IPS DF 6.9 (cell line): Measurements from ENCODE around the gene UCMA.
"Not testable (repeated sequence)": the region's sequence is repeated elsewhere in the genome, so short reads cannot be mapped to it uniquely, and the experiment has no call there.

ENCODE experiments used
- DNase-seq: peaks from one replicate; pipeline ENCODE4 v3.0.0-alpha.2; 2013; ENCODE audit warnings: low read depth, low spot score
- H3K27ac ChIP-seq: one replicate; pipeline ENCODE4 v1.5.1; 2013; ENCODE audit warnings: low read length, control low read depth
- H3K27me3 ChIP-seq: 2 replicates; pipeline ENCODE4 v1.6.1; 2013; ENCODE audit warnings: mild to moderate bottlenecking, low read length; ENCODE audit not compliant: control insufficient read depth, insufficient read depth
- H3K36me3 ChIP-seq: 2 replicates; pipeline ENCODE4 v1.6.1; 2013; ENCODE audit warnings: low read length; ENCODE audit not compliant: control insufficient read depth, insufficient read depth
- H3K4me1 ChIP-seq: 2 replicates; pipeline ENCODE4 v1.6.1; 2013; ENCODE audit warnings: low read length; ENCODE audit not compliant: control insufficient read depth, insufficient read depth
- H3K4me3 ChIP-seq: 2 replicates; pipeline ENCODE4 v1.5.1; 2013; ENCODE audit warnings: mild to moderate bottlenecking, low read length
- H3K9me3 ChIP-seq: 2 replicates; pipeline ENCODE4 v1.6.1; 2013; ENCODE audit warnings: low read length, inconsistent platforms; ENCODE audit not compliant: control insufficient read depth, insufficient read depth
- WGBS: extraction: QIAGEN DNeasy Blood & Tissue Kit; methylation state at CpG from one replicate; pipeline ENCODE4 v1.1.7; 2013; ENCODE audit warnings: mixed read lengths, missing lambda C conversion rate; ENCODE audit not compliant: insufficient read length, insufficient coverage; 5-methylcytosine and 5-hydroxymethylcytosine counted together

Gene UCMA, protein sequence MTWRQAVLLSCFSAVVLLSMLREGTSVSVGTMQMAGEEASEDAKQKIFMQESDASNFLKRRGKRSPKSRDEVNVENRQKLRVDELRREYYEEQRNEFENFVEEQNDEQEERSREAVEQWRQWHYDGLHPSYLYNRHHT

DNA sequence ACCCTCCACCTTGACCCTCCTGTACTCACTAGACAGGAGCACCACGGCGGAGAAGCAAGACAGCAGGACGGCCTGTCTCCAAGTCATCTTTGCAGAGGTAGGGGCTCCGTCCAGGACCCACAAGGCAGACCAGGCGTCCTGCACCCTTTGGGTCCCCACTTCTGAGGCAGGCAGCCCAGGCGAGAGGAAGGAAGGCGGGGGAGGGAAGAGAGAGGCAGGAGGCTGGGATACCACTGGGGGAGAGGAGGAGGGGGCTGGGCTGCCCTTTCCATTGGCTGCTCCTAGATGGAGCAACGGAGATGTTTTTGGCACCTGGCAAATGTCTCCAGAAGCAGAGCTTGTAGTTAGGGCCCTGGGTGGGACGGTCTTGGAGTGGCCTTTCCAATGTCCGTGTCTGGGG lies at the start of gene UCMA:
Gene UCMA, minus strand, starts transcription at position 203 of the 400 bp plus-strand sequence. Its CDS starts 116 bp downstream, at position 87.
- no peak within 1 kb of the TSS for H3K27ac ChIP-seq
- H3K27me3 ChIP-seq, result no peaks in the 10 kb centered on the region
- WGBS, result no CpG with 5 or more reads among the region's 10 CpGs
- no peaks in the 10 kb centered on the region for H3K36me3 ChIP-seq
- no peak for DNase-seq
- H3K4me1 ChIP-seq, result peaks cover 5% of the 10 kb centered on the region
- H3K4me3 ChIP-seq, result no peak within 1 kb of the TSS
- H3K9me3 ChIP-seq, result no peaks in the 10 kb centered on the region

DNA sequence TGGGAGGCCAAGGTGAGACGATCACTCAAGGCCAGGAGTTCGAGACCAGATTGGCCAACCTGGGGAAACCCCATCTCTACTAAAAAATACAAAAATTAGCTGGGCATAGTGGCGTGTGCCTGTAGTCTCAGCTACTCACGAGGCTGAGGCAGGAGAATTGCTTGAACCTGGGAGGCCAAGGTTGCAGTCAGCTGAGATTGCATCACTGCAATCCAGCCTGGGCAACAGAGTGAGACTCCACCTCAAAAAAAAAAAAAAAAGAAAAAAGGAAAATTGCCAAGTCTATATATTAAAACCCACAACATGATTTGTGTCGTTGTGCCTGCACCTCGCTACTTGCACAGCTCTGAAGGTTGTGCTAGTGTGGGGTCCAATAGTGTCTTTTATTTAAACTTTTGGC lies 48.2 kb upstream of the UCMA start:
- DNase-seq, H3K27me3 ChIP-seq, H3K9me3 ChIP-seq, H3K36me3 ChIP-seq, H3K4me1 ChIP-seq, H3K27ac ChIP-seq, H3K4me3 ChIP-seq: not testable (repeated sequence)
- no CpG with 5 or more reads among the region's 6 CpGs for WGBS

DNA sequence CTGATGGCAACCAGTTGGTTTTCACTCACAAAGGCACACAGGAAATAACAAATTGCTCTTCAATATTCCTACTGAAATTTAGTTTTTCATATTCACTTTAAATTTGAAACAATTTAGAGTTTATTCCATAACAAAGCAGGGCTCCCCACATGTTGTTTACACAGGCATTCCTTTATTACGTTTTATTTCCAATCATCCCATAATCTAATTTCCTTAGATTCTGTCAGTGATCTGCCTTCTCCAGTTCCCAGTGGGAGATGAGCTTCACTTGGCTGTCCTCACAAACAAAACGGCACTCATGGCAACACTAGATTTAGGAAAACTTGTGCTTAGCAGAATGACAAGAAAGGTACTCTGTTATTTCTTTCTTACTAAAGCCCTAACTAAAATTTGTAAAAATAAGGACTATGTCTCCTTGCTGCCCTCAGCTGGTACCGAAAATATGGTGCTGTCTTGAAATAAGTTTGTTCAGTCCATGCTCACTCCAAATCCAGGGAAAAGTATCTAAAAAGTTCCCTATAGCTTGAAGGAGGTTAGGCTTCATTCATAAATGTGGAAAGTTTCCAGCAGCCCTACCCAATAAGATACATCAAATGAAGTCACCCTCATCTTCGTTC lies 42.7 kb upstream of the UCMA start:
- Histone ChIP-seq H3K27me3 (no peaks in the 10 kb centered on the region), H3K4me3 (no peak overlapping the region), H3K9me3 (no peaks in the 10 kb centered on the region), H3K4me1 (no peaks in the 10 kb centered on the region; the same call in 1 of the 2 replicates), H3K36me3 (no peaks in the 10 kb centered on the region), H3K27ac (no peak overlapping the region)
- WGBS, result no CpG with 5 or more reads among the region's 4 CpGs
- no peak for DNase-seq

DNA sequence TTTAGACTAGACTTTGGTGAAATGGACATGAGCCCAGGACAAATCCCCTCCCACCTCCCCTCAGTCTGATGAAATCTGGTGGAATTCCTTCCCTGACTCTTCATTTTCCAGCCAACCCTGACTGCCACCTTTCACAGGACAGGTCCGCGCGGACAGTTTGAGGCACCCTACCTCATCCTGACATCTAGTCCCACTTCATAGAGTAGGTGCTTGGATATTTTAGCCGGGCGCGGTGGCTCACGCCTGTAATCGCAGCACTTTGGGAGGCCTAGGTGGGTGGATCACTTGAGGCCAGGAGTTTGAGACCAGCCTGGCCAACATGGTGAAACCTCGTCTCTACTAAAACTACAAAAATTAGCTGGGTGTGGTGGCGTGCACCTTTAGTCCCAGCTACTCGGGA lies 42.0 kb upstream of the UCMA start:
- not testable (repeated sequence) for H3K27ac ChIP-seq, H3K4me1 ChIP-seq, H3K27me3 ChIP-seq, H3K36me3 ChIP-seq, H3K4me3 ChIP-seq, DNase-seq, H3K9me3 ChIP-seq
- WGBS, result no CpG with 5 or more reads among the region's 11 CpGs

DNA sequence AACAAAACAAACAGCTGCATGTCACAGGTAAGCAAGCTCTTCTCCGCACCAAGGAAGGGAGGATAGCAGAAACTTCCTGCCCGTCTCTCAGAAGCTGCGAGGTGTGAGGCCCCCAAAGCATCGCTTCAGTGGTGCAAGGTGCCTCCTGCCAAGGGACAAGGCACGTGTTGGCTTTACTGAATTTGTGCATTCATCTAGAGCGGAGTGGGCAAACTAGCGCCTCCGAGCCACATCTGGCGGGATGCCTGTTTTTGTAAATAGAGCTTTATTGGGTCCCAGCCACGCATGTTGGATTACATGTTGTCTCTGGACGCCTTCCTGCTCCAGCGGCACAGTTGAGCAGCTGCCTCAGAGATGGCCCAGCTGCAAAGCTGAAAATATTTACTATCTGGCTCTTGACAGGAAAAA lies 38.0 kb upstream of the UCMA start:
- Histone ChIP-seq H3K4me3 (no peak overlapping the region), H3K36me3 (no peaks in the 10 kb centered on the region), H3K4me1 (peaks cover 1% of the 10 kb centered on the region; the same call in 1 of the 2 replicates), H3K27me3 (no peaks in the 10 kb centered on the region), H3K27ac (no peak overlapping the region), H3K9me3 (no peaks in the 10 kb centered on the region)
- WGBS, result no CpG with 5 or more reads among the region's 12 CpGs
- DNase-seq, result no peak

DNA sequence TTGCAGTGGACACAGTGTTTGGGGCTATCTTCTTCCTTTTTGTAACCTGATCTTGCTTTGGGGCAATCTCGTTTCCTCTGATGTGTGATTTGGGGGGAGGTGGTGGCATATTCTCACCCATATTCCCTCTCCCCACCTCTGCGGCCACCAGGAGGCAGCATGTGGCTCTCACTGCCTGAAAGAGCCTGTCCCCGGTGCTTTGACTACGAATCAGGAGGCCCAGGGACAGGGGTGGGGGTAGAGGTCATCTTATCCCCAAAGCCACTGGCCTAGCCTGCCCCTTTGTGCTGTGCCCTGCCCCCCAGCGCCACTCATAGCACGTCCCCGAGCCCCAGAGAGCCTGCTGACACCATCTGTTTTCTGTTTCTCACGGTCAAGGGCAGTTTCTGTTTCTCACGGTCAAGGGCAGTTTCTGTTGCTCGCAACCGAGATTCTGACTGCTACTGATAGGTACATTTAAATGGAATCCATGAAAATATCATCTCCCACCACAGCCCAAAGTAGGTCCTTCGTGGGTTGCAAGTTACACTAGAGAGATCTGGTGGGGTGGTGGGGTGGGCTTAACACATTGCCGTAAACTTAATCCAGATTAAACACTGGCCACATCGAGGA lies 37.5 kb upstream of the UCMA start:
- H3K36me3 ChIP-seq, result no peaks in the 10 kb centered on the region
- peak; percentile 71 for DNase-seq
- no CpG with 5 or more reads among the region's 14 CpGs for WGBS
- H3K27ac ChIP-seq, result no peak overlapping the region
- H3K9me3 ChIP-seq, result no peaks in the 10 kb centered on the region
- H3K4me1 ChIP-seq, result peaks cover 1% of the 10 kb centered on the region; the same call in 1 of the 2 replicates
- H3K4me3 ChIP-seq, result no peak overlapping the region
- H3K27me3 ChIP-seq, result no peaks in the 10 kb centered on the region

DNA sequence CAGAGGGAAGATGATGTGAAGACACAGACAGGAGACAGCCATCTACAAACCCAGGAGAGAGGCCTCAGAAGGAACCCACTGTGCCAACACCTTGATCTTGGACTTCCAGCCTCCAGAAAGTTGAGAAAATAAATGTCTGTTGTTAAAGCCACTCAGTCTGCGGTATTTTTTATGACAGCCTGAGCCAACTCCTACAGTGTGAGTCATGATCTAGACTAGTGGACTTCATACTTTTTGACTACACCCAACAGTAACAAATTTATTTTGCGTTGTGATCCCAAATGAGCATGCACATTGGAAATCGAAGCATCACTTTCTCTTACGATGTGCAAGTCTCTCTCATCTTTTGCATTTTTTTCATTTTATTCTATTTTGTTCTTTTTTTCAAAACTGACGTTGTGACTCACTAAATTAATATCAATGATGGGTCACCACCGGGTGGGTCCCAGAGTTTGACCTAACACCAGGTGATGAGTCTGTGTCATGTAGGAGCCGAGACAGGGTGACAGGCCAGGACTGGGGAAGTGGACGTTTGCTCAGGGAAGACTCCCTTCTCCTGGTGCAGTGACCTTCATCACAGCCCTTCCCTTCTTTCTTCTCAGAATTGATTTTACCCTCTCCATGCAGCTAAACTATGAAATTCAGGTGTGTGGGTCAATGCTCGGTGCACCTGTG lies 36.8 kb upstream of the UCMA start:
- Histone ChIP-seq H3K36me3 (no peaks in the 10 kb centered on the region), H3K27me3 (no peaks in the 10 kb centered on the region), H3K27ac (no peak overlapping the region), H3K4me3 (no peak overlapping the region), H3K4me1 (peaks cover 1% of the 10 kb centered on the region; the same call in 1 of the 2 replicates), H3K9me3 (no peaks in the 10 kb centered on the region)
- no CpG with 5 or more reads among the region's 9 CpGs for WGBS
- no peak for DNase-seq

DNA sequence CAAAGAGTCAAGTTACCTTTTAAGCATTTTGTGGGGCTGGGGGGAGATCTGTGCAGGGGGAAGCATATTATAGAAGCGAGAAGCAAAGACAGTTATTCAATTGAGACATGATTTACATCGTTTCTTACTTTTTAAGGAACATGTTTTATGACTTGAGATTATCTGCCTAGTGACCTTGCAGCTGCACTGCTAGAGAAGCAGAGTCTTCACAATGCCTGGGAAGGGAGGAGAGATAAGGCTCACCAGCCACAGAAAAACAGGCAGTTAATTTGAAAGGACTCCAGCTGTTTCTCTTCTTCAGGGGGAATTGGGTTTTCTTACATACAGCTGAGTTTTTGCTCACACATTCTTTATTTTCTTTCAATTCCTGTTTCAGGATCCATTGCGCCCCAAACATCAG lies 34.7 kb upstream of the UCMA start:
- no CpG with 5 or more reads among the region's 3 CpGs for WGBS
- H3K27ac ChIP-seq, result no peak overlapping the region

DNA sequence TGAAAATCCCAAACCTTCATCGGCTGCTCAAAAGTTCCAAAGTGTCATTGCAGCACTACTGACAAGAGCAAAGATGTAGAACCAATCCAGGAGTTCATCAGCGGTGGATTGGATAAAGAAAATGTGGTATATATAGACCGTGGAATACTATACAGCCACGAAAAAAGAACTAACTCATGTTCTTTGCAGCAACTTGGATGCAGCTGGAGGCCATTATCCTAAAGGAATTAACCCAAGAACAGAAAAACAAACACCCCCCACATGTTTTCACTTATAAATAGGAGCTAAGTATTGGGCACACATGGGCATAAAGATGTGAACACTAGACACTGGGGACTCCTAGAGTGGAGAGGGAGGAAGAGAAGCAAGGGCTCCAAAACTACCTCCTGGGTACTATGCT lies 34.1 kb upstream of the UCMA start:
- H3K27me3 ChIP-seq, result no peaks in the 10 kb centered on the region
- H3K27ac ChIP-seq, result no peak overlapping the region
- no peaks in the 10 kb centered on the region for H3K9me3 ChIP-seq
- no CpG with 5 or more reads among the region's 4 CpGs for WGBS
- peaks cover 1% of the 10 kb centered on the region; the same call in 1 of the 2 replicates for H3K4me1 ChIP-seq
- no peaks in the 10 kb centered on the region for H3K36me3 ChIP-seq
- H3K4me3 ChIP-seq, result no peak overlapping the region
- DNase-seq, result no peak

More for the DNA sequence above, 34.7 kb upstream of the UCMA start:
- Histone ChIP-seq H3K9me3 (no peaks in the 10 kb centered on the region), H3K4me3 (no peak overlapping the region), H3K27me3 (no peaks in the 10 kb centered on the region), H3K4me1 (peaks cover 1% of the 10 kb centered on the region; the same call in 1 of the 2 replicates), H3K36me3 (no peaks in the 10 kb centered on the region)
- DNase-seq, result no peak

DNA sequence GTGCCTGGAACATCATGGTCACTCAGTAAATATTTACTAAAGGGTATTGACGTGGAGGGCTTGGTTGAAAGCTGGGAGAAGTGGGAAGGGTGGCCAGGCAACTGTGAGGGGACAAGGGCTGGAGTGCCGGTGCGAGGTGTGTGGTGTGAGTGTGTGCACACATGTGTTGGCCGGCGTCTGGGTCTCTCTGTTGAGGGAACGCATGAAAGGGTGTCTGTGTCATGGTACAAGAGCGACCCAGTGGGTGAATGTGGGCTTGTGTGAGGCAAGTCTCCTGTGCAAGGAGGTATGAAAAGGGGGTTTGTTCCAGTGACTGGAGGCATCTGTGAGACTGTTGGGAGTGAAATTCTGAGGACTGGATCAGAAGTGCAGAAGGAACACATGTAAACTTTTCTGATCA lies 29.4 kb upstream of the UCMA start:
- H3K4me3 ChIP-seq, result no peak overlapping the region
- no peaks in the 10 kb centered on the region for H3K9me3 ChIP-seq
- H3K27me3 ChIP-seq, result no peaks in the 10 kb centered on the region
- H3K36me3 ChIP-seq, result no peaks in the 10 kb centered on the region
- H3K27ac ChIP-seq, result no peak overlapping the region
- no peaks in the 10 kb centered on the region for H3K4me1 ChIP-seq
- DNase-seq, result no peak
- WGBS, result no CpG with 5 or more reads among the region's 7 CpGs
